ENCODE data around the gene PPP1R10. TPM values are rescaled to one million over a fixed set of nuclear protein-coding genes. Genes with fewer than 3 reads are reported as not detected.
A peak's percentile ranks its signal among the peaks of the same experiment; 100 is the strongest.

Gene PPP1R10
- total and polyA plus RNA-seq, 5 donors from 2014 or later, result 18.0 to 164 (median 20.8) TPM

DNA sequence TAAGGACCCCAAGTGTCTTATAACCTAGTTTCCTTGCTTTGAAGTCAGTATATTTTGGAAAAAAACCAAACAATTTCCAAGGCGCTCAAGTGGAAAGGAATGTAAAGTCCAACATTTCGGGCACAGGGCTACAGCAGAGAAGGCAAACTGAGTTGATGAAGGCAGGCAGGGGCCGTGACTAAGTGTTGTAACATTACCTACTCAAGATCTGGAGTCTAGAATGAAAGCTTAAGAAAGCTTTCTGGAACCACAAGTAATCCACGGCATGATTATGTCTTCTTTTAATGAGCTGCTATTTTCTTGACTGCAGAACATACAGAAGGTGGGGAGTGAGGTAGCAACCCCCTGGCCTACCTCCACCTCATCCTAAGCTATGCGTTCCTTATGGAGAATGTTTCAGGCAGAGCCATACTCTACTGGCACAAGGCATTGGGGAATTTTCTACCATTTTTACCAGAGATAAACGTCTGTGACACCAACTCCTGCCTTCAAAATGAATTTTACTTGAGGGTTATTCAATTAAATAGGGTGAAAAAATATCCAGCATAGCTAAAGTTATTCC is 4.3 kb downstream of the PPP1R10 start:
- H3K27me3 Mint-ChIP-seq, result peaks cover 15% of the 10 kb centered on the region
- peak overlapping the region in 1 of 4 donors; percentile 31 for H3K4me3 Mint-ChIP-seq
- no peak for DNase-seq
- H3K36me3 Mint-ChIP-seq, result peaks cover 46% of the 10 kb centered on the region
- peaks cover 47% of the 10 kb centered on the region for H3K4me1 ChIP-seq (ENCODE audit: control insufficient read depth, insufficient read depth, low read length, poor library complexity, severe bottlenecking)
- ATAC-seq (ENCODE audit: low read depth in 2 of 2), result no peak
- peak overlapping the region; percentile 87 to 100 (median 100) for H3K27ac Mint-ChIP-seq
- H3K4me3 ChIP-seq (ENCODE audit: low read depth, low read length), result no peak overlapping the region
- peaks cover 0 to 3% (median 0%) of the 10 kb centered on the region in 7 donors for H3K9me3 Mint-ChIP-seq
- peak overlapping the region; percentile 98 for H3K27ac ChIP-seq (ENCODE audit: insufficient read depth, low read length, poor library complexity, severe bottlenecking)
- no peaks in the 10 kb centered on the region for H3K27me3 ChIP-seq (ENCODE audit: control insufficient read depth, insufficient read depth, low read length)
- no peaks in the 10 kb centered on the region for H3K9me3 ChIP-seq (ENCODE audit: control insufficient read depth in 2 of 2, low read length in 2 of 2)
- peaks cover 36% of the 10 kb centered on the region for H3K36me3 ChIP-seq (ENCODE audit: control insufficient read depth, insufficient read depth, low read length)
- peaks cover 37 to 63% (median 56%) of the 10 kb centered on the region in 4 donors for H3K4me1 Mint-ChIP-seq

GRCh38 chr6:30612213-30612612 is 4.8 kb downstream of the PPP1R10 start:
- Mint-ChIP-seq H3K4me1 (peaks cover 42 to 69% (median 61%) of the 10 kb centered on the region in 4 donors), H3K27ac (peak overlapping the region; percentile 54 to 89 (median 83)), H3K9me3 (peaks cover 0 to 3% (median 0%) of the 10 kb centered on the region in 7 donors), H3K36me3 (peaks cover 51% of the 10 kb centered on the region), H3K27me3 (peaks cover 11% of the 10 kb centered on the region), H3K4me3 (peak overlapping the region in 2 of 4 donors; percentile 45 to 74)
- Histone ChIP-seq H3K9me3 (ENCODE audit: control insufficient read depth in 2 of 2, low read length in 2 of 2) (no peaks in the 10 kb centered on the region), H3K4me1 (ENCODE audit: control insufficient read depth, insufficient read depth, low read length, poor library complexity, severe bottlenecking) (peaks cover 47% of the 10 kb centered on the region), H3K27me3 (ENCODE audit: control insufficient read depth, insufficient read depth, low read length) (no peaks in the 10 kb centered on the region), H3K36me3 (ENCODE audit: control insufficient read depth, insufficient read depth, low read length) (peaks cover 41% of the 10 kb centered on the region), H3K27ac (ENCODE audit: insufficient read depth, low read length, poor library complexity, severe bottlenecking) (peak overlapping the region; percentile 98), H3K4me3 (ENCODE audit: low read depth, low read length) (peak overlapping the region; percentile 17)
- DNase-seq (no peak), ATAC-seq (ENCODE audit: low read depth in 2 of 2) (no peak)

GRCh38 chr6:30611856-30612194 is 5.2 kb downstream of the PPP1R10 start:
- no peaks in the 10 kb centered on the region for H3K27me3 ChIP-seq (ENCODE audit: control insufficient read depth, insufficient read depth, low read length)
- peaks cover 43 to 70% (median 61%) of the 10 kb centered on the region in 4 donors for H3K4me1 Mint-ChIP-seq
- ATAC-seq (ENCODE audit: low read depth in 2 of 2), result no peak
- DNase-seq, result no peak
- peaks cover 48% of the 10 kb centered on the region for H3K36me3 Mint-ChIP-seq
- peaks cover 47% of the 10 kb centered on the region for H3K4me1 ChIP-seq (ENCODE audit: control insufficient read depth, insufficient read depth, low read length, poor library complexity, severe bottlenecking)
- peak overlapping the region; percentile 54 to 89 (median 83) for H3K27ac Mint-ChIP-seq
- peaks cover 0 to 2% (median 0%) of the 10 kb centered on the region in 7 donors for H3K9me3 Mint-ChIP-seq
- peak overlapping the region; percentile 17 for H3K4me3 ChIP-seq (ENCODE audit: low read depth, low read length)
- H3K36me3 ChIP-seq (ENCODE audit: control insufficient read depth, insufficient read depth, low read length), result peaks cover 43% of the 10 kb centered on the region
- no peaks in the 10 kb centered on the region for H3K9me3 ChIP-seq (ENCODE audit: control insufficient read depth in 2 of 2, low read length in 2 of 2)
- H3K27me3 Mint-ChIP-seq, result peaks cover 7% of the 10 kb centered on the region
- H3K27ac ChIP-seq (ENCODE audit: insufficient read depth, low read length, poor library complexity, severe bottlenecking), result peak overlapping the region; percentile 98
- H3K4me3 Mint-ChIP-seq, result peak overlapping the region in 2 of 4 donors; percentile 45 to 74

GRCh38 chr6:30611150-30611855 is 5.7 kb downstream of the PPP1R10 start:
- H3K27me3 Mint-ChIP-seq, result peaks cover 5% of the 10 kb centered on the region
- H3K27ac Mint-ChIP-seq, result peak overlapping the region; percentile 54 to 89 (median 83)
- Histone ChIP-seq H3K4me1 (ENCODE audit: control insufficient read depth, insufficient read depth, low read length, poor library complexity, severe bottlenecking) (peaks cover 47% of the 10 kb centered on the region), H3K9me3 (ENCODE audit: control insufficient read depth in 2 of 2, low read length in 2 of 2) (no peaks in the 10 kb centered on the region), H3K27ac (ENCODE audit: insufficient read depth, low read length, poor library complexity, severe bottlenecking) (peak overlapping the region; percentile 98), H3K4me3 (ENCODE audit: low read depth, low read length) (no peak overlapping the region), H3K27me3 (ENCODE audit: control insufficient read depth, insufficient read depth, low read length) (no peaks in the 10 kb centered on the region), H3K36me3 (ENCODE audit: control insufficient read depth, insufficient read depth, low read length) (peaks cover 43% of the 10 kb centered on the region)
- peak overlapping the region in 1 of 4 donors; percentile 45 for H3K4me3 Mint-ChIP-seq
- H3K9me3 Mint-ChIP-seq, result peaks cover 0 to 2% (median 0%) of the 10 kb centered on the region in 7 donors
- ATAC-seq (ENCODE audit: low read depth in 2 of 2) (no peak), DNase-seq (no peak)
- peaks cover 48% of the 10 kb centered on the region for H3K36me3 Mint-ChIP-seq
- H3K4me1 Mint-ChIP-seq, result peaks cover 43 to 74% (median 63%) of the 10 kb centered on the region in 4 donors

- Mint-ChIP-seq H3K9me3 (no peaks in the 10 kb centered on the region), H3K27ac (peak overlapping the region; percentile 61 to 92 (median 89)), H3K27me3 (peaks cover 2% of the 10 kb centered on the region), H3K4me3 (peak overlapping the region in 1 of 4 donors; percentile 45), H3K36me3 (peaks cover 45% of the 10 kb centered on the region), H3K4me1 (peaks cover 42 to 79% (median 63%) of the 10 kb centered on the region in 4 donors)
- H3K36me3 ChIP-seq (ENCODE audit: control insufficient read depth, insufficient read depth, low read length), result peaks cover 49% of the 10 kb centered on the region
- peak overlapping the region; percentile 66 for H3K27ac ChIP-seq (ENCODE audit: insufficient read depth, low read length, poor library complexity, severe bottlenecking)
- H3K9me3 ChIP-seq (ENCODE audit: control insufficient read depth in 2 of 2, low read length in 2 of 2), result no peaks in the 10 kb centered on the region
- H3K27me3 ChIP-seq (ENCODE audit: control insufficient read depth, insufficient read depth, low read length), result no peaks in the 10 kb centered on the region
- ATAC-seq (ENCODE audit: low read depth in 2 of 2), result no peak
- H3K4me1 ChIP-seq (ENCODE audit: control insufficient read depth, insufficient read depth, low read length, poor library complexity, severe bottlenecking), result peaks cover 47% of the 10 kb centered on the region
- no peak for DNase-seq
- H3K4me3 ChIP-seq (ENCODE audit: low read depth, low read length), result no peak overlapping the region
Measured at GRCh38 chr6:30610065-30610464, 7.0 kb downstream of the PPP1R10 start.

DNA sequence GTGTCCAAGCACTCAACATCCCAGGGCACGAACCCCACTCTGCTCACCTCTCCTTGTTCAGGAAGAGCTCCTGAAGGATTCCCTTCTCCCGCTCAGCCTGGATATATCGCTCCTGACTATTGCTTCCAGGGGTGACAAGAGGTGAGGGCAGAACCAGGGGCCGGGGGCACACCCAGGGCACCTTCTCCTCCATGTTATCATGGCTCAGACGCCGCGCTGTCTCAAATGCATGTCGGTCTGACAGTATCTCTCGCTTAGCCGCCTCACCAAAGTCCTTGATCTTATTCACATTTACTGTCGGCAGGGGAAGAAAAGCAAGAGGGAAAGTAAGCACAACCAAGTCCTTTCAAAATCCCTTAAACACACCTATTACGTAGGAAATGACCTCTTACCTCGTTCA is 13.1 kb downstream of the PPP1R10 start:
- peaks cover 82% of the 10 kb centered on the region for H3K36me3 ChIP-seq (ENCODE audit: control insufficient read depth, insufficient read depth, low read length)
- H3K4me3 ChIP-seq (ENCODE audit: low read depth, low read length), result no peak overlapping the region
- no peaks in the 10 kb centered on the region for H3K9me3 ChIP-seq (ENCODE audit: control insufficient read depth in 2 of 2, low read length in 2 of 2)
- no peaks in the 10 kb centered on the region for H3K27me3 ChIP-seq (ENCODE audit: control insufficient read depth, insufficient read depth, low read length)
- Mint-ChIP-seq H3K27ac (peak overlapping the region in 1 of 3 donors; percentile 81), H3K9me3 (no peaks in the 10 kb centered on the region), H3K4me1 (peaks cover 6 to 38% (median 21%) of the 10 kb centered on the region in 4 donors), H3K36me3 (peaks cover 54% of the 10 kb centered on the region), H3K4me3 (peak overlapping the region in 1 of 4 donors; percentile 24), H3K27me3 (no peaks in the 10 kb centered on the region)
- peaks cover 3% of the 10 kb centered on the region for H3K4me1 ChIP-seq (ENCODE audit: control insufficient read depth, insufficient read depth, low read length, poor library complexity, severe bottlenecking)
- no peak for DNase-seq
- H3K27ac ChIP-seq (ENCODE audit: insufficient read depth, low read length, poor library complexity, severe bottlenecking), result no peak overlapping the region
- ATAC-seq (ENCODE audit: low read depth in 2 of 2), result no peak

- Histone ChIP-seq H3K4me1 (ENCODE audit: control insufficient read depth, insufficient read depth, low read length, poor library complexity, severe bottlenecking) (no peaks in the 10 kb centered on the region), H3K27me3 (ENCODE audit: control insufficient read depth, insufficient read depth, low read length) (no peaks in the 10 kb centered on the region), H3K4me3 (ENCODE audit: low read depth, low read length) (no peak overlapping the region), H3K27ac (ENCODE audit: insufficient read depth, low read length, poor library complexity, severe bottlenecking) (no peak overlapping the region), H3K9me3 (ENCODE audit: control insufficient read depth in 2 of 2, low read length in 2 of 2) (no peaks in the 10 kb centered on the region), H3K36me3 (ENCODE audit: control insufficient read depth, insufficient read depth, low read length) (peaks cover 63% of the 10 kb centered on the region)
- Mint-ChIP-seq H3K36me3 (peaks cover 50% of the 10 kb centered on the region), H3K27ac (no peak overlapping the region), H3K4me1 (peaks cover 6 to 35% (median 13%) of the 10 kb centered on the region in 4 donors), H3K27me3 (no peaks in the 10 kb centered on the region), H3K9me3 (no peaks in the 10 kb centered on the region), H3K4me3 (no peak overlapping the region)
- no peak for ATAC-seq (ENCODE audit: low read depth in 2 of 2)
- no peak for DNase-seq
Measured at GRCh38 chr6:30601815-30602641, 15.0 kb downstream of the PPP1R10 start.
